Astrocyte (in vitro differentiated cells and primary cell): Measurements from ENCODE around the gene WDR37. TPM values are rescaled to one million over a fixed set of nuclear protein-coding genes. Genes with fewer than 3 reads are reported as not detected.

Experiments
- DNase-seq: peaks from one replicate; pipeline ENCODE4 v3.0.0-alpha.2; 2010; ENCODE audit warnings: low read depth
- FAIRE-seq: peaks from 2 replicates; lab custom pipeline; 2011; peaks lifted over from hg19 to GRCh38; lab: Jason Lieb, UNC
- H2AFZ ChIP-seq: 2 replicates; pipeline ENCODE4 v1.6.0; 2012; ENCODE audit warnings: low read depth, low read length, inconsistent platforms
- H3K27ac ChIP-seq: 2 replicates; pipeline ENCODE4 v1.5.1; 2011; ENCODE audit warnings: low read depth, low read length, inconsistent platforms
- H3K27me3 ChIP-seq: 2 replicates; pipeline ENCODE4 v1.6.0; 2011; ENCODE audit warnings: low read length, inconsistent platforms; ENCODE audit not compliant: insufficient read depth
- H3K36me3 ChIP-seq: 2 replicates; pipeline ENCODE4 v1.5.1; 2011; ENCODE audit warnings: low read length, inconsistent platforms; ENCODE audit not compliant: insufficient read depth
- H3K4me1 ChIP-seq: 2 replicates; pipeline ENCODE4 v1.5.1; 2011; ENCODE audit warnings: low read length, inconsistent platforms; ENCODE audit not compliant: insufficient read depth
- H3K4me2 ChIP-seq: 2 replicates; pipeline ENCODE4 v1.6.0; 2012; ENCODE audit warnings: low read length, inconsistent platforms
- H3K4me3 ChIP-seq: 2 replicates; pipeline ENCODE4 v1.5.1; 2011; ENCODE audit warnings: low read depth, mild to moderate bottlenecking, low read length, inconsistent platforms; ENCODE audit not compliant: insufficient read depth
- H3K79me2 ChIP-seq: 2 replicates; pipeline ENCODE4 v1.6.0; 2012; ENCODE audit warnings: mild to moderate bottlenecking, low read length, inconsistent platforms; ENCODE audit not compliant: insufficient read depth
- H3K9ac ChIP-seq: 2 replicates; pipeline ENCODE4 v1.6.0; 2012; ENCODE audit warnings: mild to moderate bottlenecking, low read length, inconsistent platforms
- H3K9me3 ChIP-seq: 2 replicates; pipeline ENCODE4 v1.5.1; 2012; ENCODE audit warnings: low read depth, mild to moderate bottlenecking, low read length, inconsistent platforms; ENCODE audit not compliant: insufficient read depth
- H4K20me1 ChIP-seq: 2 replicates; pipeline ENCODE4 v1.6.0; 2012; ENCODE audit warnings: low read length, inconsistent platforms; ENCODE audit not compliant: insufficient read depth
- H3K27ac Mint-ChIP-seq: one replicate; pipeline ENCODE4 v1.8.0; 2021; ENCODE audit warnings: mild to moderate bottlenecking, mixed read lengths; ENCODE audit not compliant: unreplicated experiment
- H3K27me3 Mint-ChIP-seq: one replicate; pipeline ENCODE4 v1.8.0; 2021; ENCODE audit warnings: low read depth, mixed read lengths; ENCODE audit not compliant: unreplicated experiment
- H3K36me3 Mint-ChIP-seq: one replicate; pipeline ENCODE4 v1.8.0; 2021; ENCODE audit warnings: low read depth, mixed read lengths; ENCODE audit not compliant: unreplicated experiment
- H3K4me1 Mint-ChIP-seq: one replicate; pipeline ENCODE4 v1.8.0; 2021; ENCODE audit warnings: low read depth, mixed read lengths; ENCODE audit not compliant: unreplicated experiment
- H3K4me3 Mint-ChIP-seq: one replicate; pipeline ENCODE4 v1.8.0; 2021; ENCODE audit warnings: mild to moderate bottlenecking, moderate library complexity, mixed read lengths; ENCODE audit not compliant: unreplicated experiment
- H3K9me3 Mint-ChIP-seq: one replicate; pipeline ENCODE4 v1.8.0; 2021; ENCODE audit warnings: mild to moderate bottlenecking, mixed read lengths; ENCODE audit not compliant: unreplicated experiment
- EZH2 ChIP-seq: IDR thresholded peaks from 2 replicates; pipeline ENCODE4 v1.6.1; 2012; ENCODE audit warnings: mild to moderate bottlenecking, low read length, inconsistent platforms; ENCODE audit not compliant: insufficient read depth
- total RNA-seq: library from RNA; stranded (reverse); gene quantifications from 2 replicates; pipeline ENCODE4 v1.2.1, GENCODE V29; 2021
- TF ChIP-seq, protein P1 (sequence below): IDR thresholded peaks from 2 replicates; pipeline ENCODE4 v1.5.1; 2011; ENCODE audit warnings: low read depth, mild to moderate bottlenecking, inconsistent platforms, low read length, moderate library complexity; ENCODE audit not compliant: insufficient read depth

The WDR37 gene
- total RNA-seq, 1 donor from 2014 or later, result 22.8 TPM

DNA sequence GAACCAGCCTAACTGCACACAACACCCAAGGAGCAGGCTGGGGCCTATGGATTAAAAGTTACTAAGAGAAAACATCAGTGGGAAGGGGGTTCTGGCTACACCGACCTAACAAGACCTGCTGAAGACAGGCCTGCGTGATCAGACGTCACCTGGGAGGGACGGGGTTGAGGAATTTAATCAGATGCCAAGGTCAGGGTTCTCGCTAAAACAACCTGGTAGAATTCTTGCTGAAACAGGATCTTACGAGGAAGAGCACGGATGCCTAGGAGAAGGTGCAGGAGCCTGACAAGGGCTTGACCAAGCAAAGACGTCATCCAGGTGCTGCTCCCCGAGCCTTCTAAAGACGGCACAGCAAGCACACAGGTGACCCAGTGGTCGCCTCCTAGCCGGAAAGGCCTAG lies 32.1 kb upstream of the WDR37 start:
- Histone ChIP-seq H3K4me2 (no peak overlapping the region), H3K36me3 (peaks cover 9% of the 10 kb centered on the region), H3K79me2 (no peaks in the 10 kb centered on the region), H3K9me3 (peaks cover 2% of the 10 kb centered on the region), H3K27me3 (no peaks in the 10 kb centered on the region), H2AFZ (no peak overlapping the region), H3K4me1 (no peaks in the 10 kb centered on the region), H3K9ac (no peak overlapping the region), H3K27ac (no peak overlapping the region), H4K20me1 (no peaks in the 10 kb centered on the region), H3K4me3 (no peak overlapping the region)
- Mint-ChIP-seq H3K36me3 (peaks cover 15% of the 10 kb centered on the region), H3K4me1 (no peaks in the 10 kb centered on the region), H3K9me3 (no peaks in the 10 kb centered on the region), H3K27me3 (no peaks in the 10 kb centered on the region), H3K27ac (no peak overlapping the region), H3K4me3 (no peak overlapping the region)
- FAIRE-seq, result no peak
- DNase-seq, result no peak
- TF ChIP-seq EZH2, result no peak
- TF ChIP-seq, protein P1, sequence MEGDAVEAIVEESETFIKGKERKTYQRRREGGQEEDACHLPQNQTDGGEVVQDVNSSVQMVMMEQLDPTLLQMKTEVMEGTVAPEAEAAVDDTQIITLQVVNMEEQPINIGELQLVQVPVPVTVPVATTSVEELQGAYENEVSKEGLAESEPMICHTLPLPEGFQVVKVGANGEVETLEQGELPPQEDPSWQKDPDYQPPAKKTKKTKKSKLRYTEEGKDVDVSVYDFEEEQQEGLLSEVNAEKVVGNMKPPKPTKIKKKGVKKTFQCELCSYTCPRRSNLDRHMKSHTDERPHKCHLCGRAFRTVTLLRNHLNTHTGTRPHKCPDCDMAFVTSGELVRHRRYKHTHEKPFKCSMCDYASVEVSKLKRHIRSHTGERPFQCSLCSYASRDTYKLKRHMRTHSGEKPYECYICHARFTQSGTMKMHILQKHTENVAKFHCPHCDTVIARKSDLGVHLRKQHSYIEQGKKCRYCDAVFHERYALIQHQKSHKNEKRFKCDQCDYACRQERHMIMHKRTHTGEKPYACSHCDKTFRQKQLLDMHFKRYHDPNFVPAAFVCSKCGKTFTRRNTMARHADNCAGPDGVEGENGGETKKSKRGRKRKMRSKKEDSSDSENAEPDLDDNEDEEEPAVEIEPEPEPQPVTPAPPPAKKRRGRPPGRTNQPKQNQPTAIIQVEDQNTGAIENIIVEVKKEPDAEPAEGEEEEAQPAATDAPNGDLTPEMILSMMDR, result no peak

DNA sequence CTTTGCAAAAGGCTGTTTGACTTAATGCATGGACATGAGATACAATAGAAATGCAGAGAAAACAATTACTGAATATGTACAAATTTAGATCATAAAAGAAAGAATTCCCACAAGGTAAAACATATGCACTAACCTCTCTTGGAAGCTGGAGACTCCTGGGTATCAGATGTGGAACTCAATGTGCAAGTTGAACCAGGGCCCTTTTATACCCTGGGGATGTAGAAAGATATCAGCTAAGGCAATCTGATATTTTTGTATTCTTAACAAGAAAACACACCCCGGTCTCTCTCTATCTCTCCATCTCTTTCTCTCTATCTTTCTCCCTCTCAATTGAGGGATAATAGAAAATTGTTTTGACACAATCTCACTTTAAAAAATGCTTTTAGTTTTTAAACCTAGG lies 30.5 kb upstream of the WDR37 start, which contains the start of gene IDI2:
Gene IDI2 (minus strand): TSS at position 177 of the 400 bp plus-strand sequence. CDS start 1,136 bp downstream, outside the sequence.
- Histone ChIP-seq H3K36me3 (no peaks in the 10 kb centered on the region), H4K20me1 (no peaks in the 10 kb centered on the region), H3K9me3 (peaks cover 2% of the 10 kb centered on the region), H3K4me1 (no peaks in the 10 kb centered on the region), H3K27ac (no peak within 1 kb of the TSS), H3K9ac (no peak within 1 kb of the TSS), H2AFZ (no peak within 1 kb of the TSS), H3K79me2 (no peaks in the 10 kb centered on the region), H3K27me3 (no peaks in the 10 kb centered on the region), H3K4me2 (no peak within 1 kb of the TSS), H3K4me3 (no peak within 1 kb of the TSS)
- DNase-seq (no peak), FAIRE-seq (no peak)
- TF ChIP-seq EZH2, result no peak
- TF ChIP-seq, protein P1, result no peak
- no peak within 1 kb of the TSS for H3K27ac Mint-ChIP-seq
- no peaks in the 10 kb centered on the region for H3K9me3 Mint-ChIP-seq
- H3K4me1 Mint-ChIP-seq, result no peaks in the 10 kb centered on the region
- H3K27me3 Mint-ChIP-seq, result no peaks in the 10 kb centered on the region
- no peak within 1 kb of the TSS for H3K4me3 Mint-ChIP-seq
- H3K36me3 Mint-ChIP-seq, result peaks cover 11% of the 10 kb centered on the region

DNA sequence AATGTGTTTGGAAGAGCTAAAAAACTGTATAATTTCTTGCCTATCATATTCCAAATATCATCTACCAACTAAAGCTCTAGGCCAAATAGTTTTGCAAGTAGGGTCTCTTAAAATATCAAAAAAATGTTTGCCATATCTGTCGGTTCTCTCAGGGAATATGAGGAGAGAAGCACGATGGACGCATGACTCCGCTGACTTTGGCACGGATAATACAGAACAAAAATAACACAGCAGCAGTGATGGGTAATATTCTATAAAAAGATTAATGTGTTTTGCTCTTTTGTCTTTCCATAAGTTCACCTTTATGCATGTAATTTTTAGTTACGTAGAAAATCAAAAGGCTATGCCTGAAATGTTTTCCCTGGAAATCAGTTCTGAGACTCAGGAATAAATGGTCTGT lies 29.6 kb upstream of the WDR37 start:
- no peaks in the 10 kb centered on the region for H4K20me1 ChIP-seq

More for the DNA sequence above, 29.6 kb upstream of the WDR37 start:
- Histone ChIP-seq H3K79me2 (no peaks in the 10 kb centered on the region), H3K4me1 (no peaks in the 10 kb centered on the region), H3K9ac (no peak overlapping the region), H3K9me3 (peaks cover 2% of the 10 kb centered on the region), H3K27me3 (no peaks in the 10 kb centered on the region), H3K36me3 (no peaks in the 10 kb centered on the region), H3K27ac (no peak overlapping the region), H3K4me3 (no peak overlapping the region), H3K4me2 (no peak overlapping the region), H2AFZ (no peak overlapping the region)
- Mint-ChIP-seq H3K27ac (no peak overlapping the region), H3K27me3 (no peaks in the 10 kb centered on the region), H3K36me3 (peaks cover 11% of the 10 kb centered on the region), H3K9me3 (no peaks in the 10 kb centered on the region), H3K4me3 (no peak overlapping the region), H3K4me1 (no peaks in the 10 kb centered on the region)
- no peak for FAIRE-seq
- no peak for DNase-seq
- no peak for TF ChIP-seq EZH2
- TF ChIP-seq, protein P1, result no peak
